T-helper 2 cell (primary cell): ENCODE results near the gene TSC22D1.
"Not testable (repeated sequence)": the region's sequence is repeated elsewhere in the genome, so short reads cannot be mapped to it uniquely, and the experiment has no call there.

Experiments used
- DNase-seq, 5 experiments: peaks; one replicate each; pipeline versions ENCODE4 v3.0.0 to v3.0.0-alpha.2; 2012 to 2022

TSC22D1 gene

GRCh38 chr13:44504116-44504515, 72.0 kb downstream of the TSC22D1 start:
- no peak for DNase-seq

GRCh38 chr13:44498969-44499368, 77.2 kb downstream of the TSC22D1 start:
- no peak for DNase-seq

- no peak for DNase-seq
These were observed 77.6 kb downstream of the TSC22D1 start for GRCh38 chr13:44498502-44498901.

GRCh38 chr13:44497801-44498200, 78.3 kb downstream of the TSC22D1 start:
- no peak for DNase-seq

- no peak for DNase-seq
These were observed 82.8 kb downstream of the TSC22D1 start for GRCh38 chr13:44493213-44493812.

- no peak for DNase-seq
These were observed 86.4 kb downstream of the TSC22D1 start for GRCh38 chr13:44489751-44490150.

GRCh38 chr13:44487989-44488388, 88.1 kb downstream of the TSC22D1 start:
- no peak for DNase-seq

GRCh38 chr13:44484562-44485138, 91.5 kb downstream of the TSC22D1 start:
- DNase-seq, result no peak

- DNase-seq, result no peak
These were observed 101.8 kb downstream of the TSC22D1 start for GRCh38 chr13:44474122-44474910.

GRCh38 chr13:44471686-44472085, 104.4 kb downstream of the TSC22D1 start:
- no peak for DNase-seq

GRCh38 chr13:44470638-44471562, 105.2 kb downstream of the TSC22D1 start:
- peak in 1 of 5 experiments; percentile 11 for DNase-seq

- no peak for DNase-seq
These were observed 107.3 kb downstream of the TSC22D1 start for GRCh38 chr13:44468874-44469273.

GRCh38 chr13:44465318-44465717, 110.8 kb downstream of the TSC22D1 start:
- no peak for DNase-seq

- DNase-seq, result no peak
These were observed 111.7 kb downstream of the TSC22D1 start for GRCh38 chr13:44464471-44464870.

- DNase-seq, result no peak
These were observed 112.4 kb downstream of the TSC22D1 start for GRCh38 chr13:44463759-44464158.

- DNase-seq, result no peak
These were observed 116.5 kb downstream of the TSC22D1 start for GRCh38 chr13:44459674-44460073.

GRCh38 chr13:44458313-44458975, 117.7 kb downstream of the TSC22D1 start:
- DNase-seq, result no peak

- not testable (repeated sequence) for DNase-seq
These were observed 119.9 kb downstream of the TSC22D1 start for GRCh38 chr13:44456212-44456611.

GRCh38 chr13:44455769-44456168, 120.4 kb downstream of the TSC22D1 start:
- no peak for DNase-seq

- no peak for DNase-seq
These were observed 122.2 kb downstream of the TSC22D1 start for GRCh38 chr13:44453881-44454280.

GRCh38 chr13:44453069-44453468, 123.1 kb downstream of the TSC22D1 start:
- no peak for DNase-seq

- no peak for DNase-seq
These were observed 123.7 kb downstream of the TSC22D1 start for GRCh38 chr13:44452418-44452817.
